ENCODE measurements around the gene PSEN1.

The PSEN1 gene

GRCh38 chr14:73136387-73137225, at the start of gene PSEN1:
TSS of gene PSEN1 (plus strand) at chr14:73136507. CDS start at chr14:73148020, 11,513 bp downstream.
- DNase-seq: peak; percentile 91

GRCh38 chr14:73091044-73091443, 45.3 kb upstream of the PSEN1 start:
- DNase-seq: no peak

GRCh38 chr14:73097421-73097820, 38.9 kb upstream of the PSEN1 start:
- DNase-seq: no peak

- no peak for DNase-seq
Measured at GRCh38 chr14:73100334-73100733, 36.0 kb upstream of the PSEN1 start.

- DNase-seq: no peak
Measured at GRCh38 chr14:73102806-73103497, 33.4 kb upstream of the PSEN1 start.

- DNase-seq: no peak
Measured at GRCh38 chr14:73105050-73105449, 31.3 kb upstream of the PSEN1 start.

GRCh38 chr14:73105727-73106126, 30.6 kb upstream of the PSEN1 start:
- no peak for DNase-seq

- DNase-seq: no peak
Measured at GRCh38 chr14:73116079-73116665, 20.1 kb upstream of the PSEN1 start.

- DNase-seq: no peak
Measured at GRCh38 chr14:73124180-73124894, 12.0 kb upstream of the PSEN1 start.

GRCh38 chr14:73125169-73125588, 11.1 kb upstream of the PSEN1 start:
- no peak for DNase-seq

- DNase-seq: no peak
Measured at GRCh38 chr14:73125746-73126145, 10.6 kb upstream of the PSEN1 start.

- no peak for DNase-seq
Measured at GRCh38 chr14:73133795-73134194, 2.5 kb upstream of the PSEN1 start.

- DNase-seq: no peak
Measured at GRCh38 chr14:73136085-73136386, 271 bp upstream of the PSEN1 start.

- DNase-seq: no peak
Measured at GRCh38 chr14:73140811-73141323, 4.6 kb downstream of the PSEN1 start.

- DNase-seq: no peak
Measured at GRCh38 chr14:73142216-73142615, 5.9 kb downstream of the PSEN1 start.

- DNase-seq: no peak
Measured at GRCh38 chr14:73143003-73143402, 6.7 kb downstream of the PSEN1 start.

- no peak for DNase-seq
Measured at GRCh38 chr14:73143617-73144016, 7.3 kb downstream of the PSEN1 start.

- DNase-seq: no peak
Measured at GRCh38 chr14:73145371-73145770, 9.1 kb downstream of the PSEN1 start.

GRCh38 chr14:73146111-73146510, 9.8 kb downstream of the PSEN1 start:
- DNase-seq: no peak

- DNase-seq: no peak
Measured at GRCh38 chr14:73149753-73150152, 13.4 kb downstream of the PSEN1 start.

GRCh38 chr14:73153272-73153671, 17.0 kb downstream of the PSEN1 start:
- no peak for DNase-seq

- DNase-seq: no peak
Measured at GRCh38 chr14:73162251-73162650, 25.9 kb downstream of the PSEN1 start.

GRCh38 chr14:73166399-73166798, 30.1 kb downstream of the PSEN1 start:
- DNase-seq: no peak
